Smooth muscle cell (in vitro differentiated cells): Measurements from ENCODE around the gene PHF8. TPM values are rescaled to one million over a fixed set of nuclear protein-coding genes. Genes with fewer than 3 reads are reported as not detected.

Experiments
- DNase-seq: peaks from one replicate; lab custom pipeline; 2025; ENCODE audit not compliant: unreplicated experiment; lab: John Stamatoyannopoulos, UW
- H2AFZ ChIP-seq: fragments of 200-600 bp; sonication (generic); 2 replicates; pipeline ENCODE4 v1.6.0; 2016; ENCODE audit warnings: antibody characterized with exemption, low read depth, mild to moderate bottlenecking
- H3F3A ChIP-seq: fragments of 200-600 bp; sonication (generic); 2 replicates; pipeline ENCODE4 v1.6.0; 2017; ENCODE audit warnings: antibody characterized with exemption, low read depth
- H3K27ac ChIP-seq: fragments of 200-600 bp; sonication (generic); 2 replicates; pipeline ENCODE4 v1.5.1; 2016; ENCODE audit warnings: low read depth, mild to moderate bottlenecking
- H3K27me3 ChIP-seq: fragments of 200-600 bp; sonication (generic); 2 replicates; pipeline ENCODE4 v1.6.1; 2016; ENCODE audit warnings: low read depth, mild to moderate bottlenecking
- H3K36me3 ChIP-seq: fragments of 200-600 bp; sonication (generic); 2 replicates; pipeline ENCODE4 v1.5.1; 2016; ENCODE audit warnings: low read depth
- H3K4me1 ChIP-seq: fragments of 200-600 bp; sonication (generic); 2 replicates; pipeline ENCODE4 v1.5.1; 2016; ENCODE audit warnings: low read depth
- H3K4me2 ChIP-seq: fragments of 200-600 bp; sonication (generic); 2 replicates; pipeline ENCODE4 v1.6.0; 2016; ENCODE audit warnings: mild to moderate bottlenecking
- H3K4me3 ChIP-seq: fragments of 200-600 bp; sonication (generic); 2 replicates; pipeline ENCODE4 v1.5.1; 2016; ENCODE audit warnings: mild to moderate bottlenecking
- H3K79me2 ChIP-seq: fragments of 200-600 bp; sonication (generic); 2 replicates; pipeline ENCODE4 v1.6.0; 2016; ENCODE audit warnings: low read depth, mild to moderate bottlenecking
- H3K9ac ChIP-seq: fragments of 200-600 bp; sonication (generic); 2 replicates; pipeline ENCODE4 v1.6.0; 2016; ENCODE audit warnings: low read depth
- H3K9me3 ChIP-seq: fragments of 200-600 bp; sonication (generic); replicated peaks from 2 replicates; pipeline ENCODE4 v1.5.1; 2016; ENCODE audit warnings: low read depth
- H4K20me1 ChIP-seq: fragments of 200-600 bp; sonication (generic); 2 replicates; pipeline ENCODE4 v1.6.0; 2016; ENCODE audit warnings: low read depth
- WGBS: methylation state at CpG from one replicate; pipeline ENCODE4 v1.1.7; 2016; ENCODE audit warnings: low lambda C conversion rate; 5-methylcytosine and 5-hydroxymethylcytosine counted together
- polyA plus RNA-seq: library from polyadenylated mRNA; unstranded; fragments of >200 nt; fragmentation: Nextera tagmentation; extraction: Ambion mirVana; gene quantifications from 2 replicates; pipeline ENCODE4 v1.2.1, GENCODE V29; 2016
- total RNA-seq: library from RNA; depleted of rRNA; stranded (reverse); fragments of >200 nt; gene quantifications from 2 replicates; pipeline ENCODE4 v1.2.3, GENCODE V29; 2014
- TF ChIP-seq, protein P1 (sequence below): fragments of 200-600 bp; sonication (generic); IDR thresholded peaks from 2 replicates; pipeline ENCODE4 v1.5.1; 2017; ENCODE audit warnings: borderline replicate concordance, mild to moderate bottlenecking, antibody characterized with exemption; ENCODE audit not compliant: insufficient read depth, poor library complexity, severe bottlenecking

Gene PHF8
- 10.5 and 11.3 TPM in 2 replicates for total RNA-seq
- 9.0 and 10.2 TPM in 2 replicates for polyA plus RNA-seq

DNA sequence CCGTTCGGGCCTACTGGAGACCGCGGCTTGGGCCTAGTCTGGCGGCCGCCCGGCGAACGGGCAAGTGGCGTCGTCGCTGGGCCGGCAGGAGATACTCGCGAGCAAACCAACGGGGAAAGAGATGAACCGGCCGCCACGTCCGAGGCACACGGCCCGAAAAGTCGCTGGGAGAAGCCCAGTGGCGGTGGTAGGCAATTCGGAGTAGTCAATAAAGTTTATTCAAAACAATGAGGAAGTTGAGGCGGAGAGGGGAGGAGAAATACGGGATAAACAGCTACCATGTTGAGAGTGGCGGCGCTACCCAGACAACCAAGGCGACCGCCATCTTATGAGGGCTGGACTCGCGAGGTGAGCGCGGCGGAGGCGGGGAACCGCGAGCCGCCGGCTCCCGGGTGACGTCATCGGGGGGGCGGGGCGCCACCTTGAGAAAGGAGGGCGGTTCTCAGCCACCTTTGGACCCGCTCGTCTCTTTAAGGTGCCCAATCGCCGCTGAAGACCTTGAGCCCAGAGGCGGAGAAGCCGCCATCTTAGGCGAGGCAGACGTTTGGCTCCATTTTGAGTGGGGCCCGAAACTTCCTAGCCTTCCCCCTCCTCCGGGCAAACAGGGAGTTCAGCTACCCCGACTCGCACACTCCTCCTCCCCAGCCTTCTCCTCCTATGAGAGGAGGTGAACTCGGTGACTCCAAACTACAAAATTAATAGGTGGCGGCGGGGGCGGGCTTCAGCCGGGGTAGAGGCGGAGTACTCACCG is at the start of gene PHF8:
Gene PHF8 (minus strand): TSS at position 348 of the 751 bp plus-strand sequence. CDS start 1,745 bp downstream, outside the sequence.
- Histone ChIP-seq H3K36me3 (no peaks in the 10 kb centered on the region), H3K9ac (peak within 1 kb of the TSS; percentile 96), H3K27me3 (no peaks in the 10 kb centered on the region), H3K79me2 (no peaks in the 10 kb centered on the region), H3K4me1 (no peaks in the 10 kb centered on the region), H3K27ac (peak within 1 kb of the TSS; percentile 97), H3F3A (no peaks in the 10 kb centered on the region), H3K4me3 (peak within 1 kb of the TSS; percentile 74), H3K9me3 (no peaks in the 10 kb centered on the region), H2AFZ (peak within 1 kb of the TSS; percentile 90), H4K20me1 (no peaks in the 10 kb centered on the region), H3K4me2 (peak within 1 kb of the TSS; percentile 86)
- WGBS, result 40% methylated on average over 61 of the region's 66 CpGs
- DNase-seq, result peak; percentile 62
- TF ChIP-seq, protein P1, sequence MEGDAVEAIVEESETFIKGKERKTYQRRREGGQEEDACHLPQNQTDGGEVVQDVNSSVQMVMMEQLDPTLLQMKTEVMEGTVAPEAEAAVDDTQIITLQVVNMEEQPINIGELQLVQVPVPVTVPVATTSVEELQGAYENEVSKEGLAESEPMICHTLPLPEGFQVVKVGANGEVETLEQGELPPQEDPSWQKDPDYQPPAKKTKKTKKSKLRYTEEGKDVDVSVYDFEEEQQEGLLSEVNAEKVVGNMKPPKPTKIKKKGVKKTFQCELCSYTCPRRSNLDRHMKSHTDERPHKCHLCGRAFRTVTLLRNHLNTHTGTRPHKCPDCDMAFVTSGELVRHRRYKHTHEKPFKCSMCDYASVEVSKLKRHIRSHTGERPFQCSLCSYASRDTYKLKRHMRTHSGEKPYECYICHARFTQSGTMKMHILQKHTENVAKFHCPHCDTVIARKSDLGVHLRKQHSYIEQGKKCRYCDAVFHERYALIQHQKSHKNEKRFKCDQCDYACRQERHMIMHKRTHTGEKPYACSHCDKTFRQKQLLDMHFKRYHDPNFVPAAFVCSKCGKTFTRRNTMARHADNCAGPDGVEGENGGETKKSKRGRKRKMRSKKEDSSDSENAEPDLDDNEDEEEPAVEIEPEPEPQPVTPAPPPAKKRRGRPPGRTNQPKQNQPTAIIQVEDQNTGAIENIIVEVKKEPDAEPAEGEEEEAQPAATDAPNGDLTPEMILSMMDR, result no peak

DNA sequence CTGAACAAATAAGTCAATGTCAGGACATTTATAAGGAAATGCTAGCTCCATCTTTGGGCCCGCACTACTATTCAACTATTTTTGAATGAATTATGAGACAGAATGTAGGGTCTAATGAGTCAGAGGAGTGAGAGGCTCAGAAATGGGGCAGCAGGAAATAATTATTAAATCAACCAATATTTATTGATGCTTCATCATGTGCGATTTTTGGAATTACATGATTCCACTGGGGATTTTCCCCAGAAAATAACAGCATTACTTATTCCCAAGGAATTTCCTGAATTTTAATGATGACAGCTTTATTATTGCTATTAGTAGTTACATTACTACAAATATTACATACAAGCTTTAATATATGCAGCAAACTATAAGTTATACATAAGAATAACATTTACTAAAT is 49.3 kb upstream of the PHF8 start:
- Histone ChIP-seq H3K9me3 (no peaks in the 10 kb centered on the region), H3K9ac (no peak overlapping the region), H3K4me3 (no peak overlapping the region), H3K27me3 (no peaks in the 10 kb centered on the region), H3K27ac (no peak overlapping the region), H2AFZ (no peak overlapping the region), H3F3A (no peaks in the 10 kb centered on the region), H4K20me1 (no peaks in the 10 kb centered on the region), H3K4me1 (no peaks in the 10 kb centered on the region), H3K36me3 (no peaks in the 10 kb centered on the region), H3K79me2 (no peaks in the 10 kb centered on the region), H3K4me2 (no peak overlapping the region)
- no peak for DNase-seq
- WGBS, result 87% methylated on average over 2 of the region's 2 CpGs
- TF ChIP-seq, protein P1, result no peak

- H4K20me1 ChIP-seq, result no peaks in the 10 kb centered on the region
- H3K27ac ChIP-seq, result no peak overlapping the region
- 69% methylated on average over 1 of the region's 1 CpG for WGBS
- no peak overlapping the region for H3K4me2 ChIP-seq
- H3K4me3 ChIP-seq, result no peak overlapping the region
- no peaks in the 10 kb centered on the region for H3K4me1 ChIP-seq
- H3K27me3 ChIP-seq, result no peaks in the 10 kb centered on the region
- no peaks in the 10 kb centered on the region for H3K9me3 ChIP-seq
- no peaks in the 10 kb centered on the region for H3K79me2 ChIP-seq
- H2AFZ ChIP-seq, result no peak overlapping the region
- TF ChIP-seq, protein P1, result no peak
- no peaks in the 10 kb centered on the region for H3F3A ChIP-seq
- DNase-seq, result no peak
- H3K9ac ChIP-seq, result no peak overlapping the region
- H3K36me3 ChIP-seq, result no peaks in the 10 kb centered on the region
Measured at GRCh38 chrX:54093159-54093558, 48.9 kb upstream of the PHF8 start.

- TF ChIP-seq, protein P1, result no peak
- H3K4me1 ChIP-seq, result no peaks in the 10 kb centered on the region
Measured at GRCh38 chrX:54090880-54091279, 46.6 kb upstream of the PHF8 start.

More at GRCh38 chrX:54090880-54091279, 46.6 kb upstream of the PHF8 start:
- Histone ChIP-seq H3F3A (no peaks in the 10 kb centered on the region), H3K9me3 (no peaks in the 10 kb centered on the region), H3K27me3 (no peaks in the 10 kb centered on the region), H4K20me1 (no peaks in the 10 kb centered on the region), H3K9ac (no peak overlapping the region), H2AFZ (no peak overlapping the region), H3K27ac (no peak overlapping the region), H3K4me3 (no peak overlapping the region), H3K79me2 (no peaks in the 10 kb centered on the region), H3K36me3 (no peaks in the 10 kb centered on the region), H3K4me2 (no peak overlapping the region)
- WGBS, result 73% methylated on average over 2 of the region's 2 CpGs
- DNase-seq, result no peak
